IMR-90 (cell line): ENCODE measurements around the gene GIPC3.

Experiments
- CHD1 ChIP-seq: IDR thresholded peaks from 2 replicates; pipeline ENCODE4 v1.6.1; 2012; ENCODE audit warnings: low read depth, low read length, improper control_type of control experiment
- POLR2A ChIP-seq: IDR thresholded peaks from 2 replicates; pipeline ENCODE4 v1.6.1; 2012; ENCODE audit warnings: mild to moderate bottlenecking, low read depth, low read length
- TF ChIP-seq, protein P1 (sequence below): conservative IDR thresholded peaks from 2 replicates; pipeline ENCODE4 v1.5.1; 2012; ENCODE audit warnings: mild to moderate bottlenecking, low read depth, low read length, improper control_type of control experiment

DNA sequence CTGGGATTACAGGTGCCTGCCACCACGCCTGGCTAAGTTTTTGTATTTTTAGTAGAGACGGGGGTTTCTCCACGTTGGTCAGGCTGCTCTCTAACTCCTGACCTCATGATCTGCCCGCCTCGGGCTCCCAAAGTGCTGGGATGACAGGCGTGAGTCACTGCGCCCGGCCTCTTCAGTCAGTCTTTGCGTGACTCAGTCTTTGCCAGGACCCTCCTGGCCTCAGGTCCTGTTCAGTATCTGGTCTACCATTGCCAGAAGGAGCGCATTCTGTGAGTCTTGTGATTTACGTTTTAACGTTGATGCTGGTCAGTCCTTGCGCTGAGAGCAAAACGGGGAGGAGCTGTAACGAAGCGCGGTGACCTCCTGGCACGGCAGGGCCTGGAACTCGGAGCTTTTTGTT, 20.1 kb upstream of the GIPC3 start:
- TF ChIP-seq POLR2A (no peak), CHD1 (no peak)
- TF ChIP-seq, protein P1, sequence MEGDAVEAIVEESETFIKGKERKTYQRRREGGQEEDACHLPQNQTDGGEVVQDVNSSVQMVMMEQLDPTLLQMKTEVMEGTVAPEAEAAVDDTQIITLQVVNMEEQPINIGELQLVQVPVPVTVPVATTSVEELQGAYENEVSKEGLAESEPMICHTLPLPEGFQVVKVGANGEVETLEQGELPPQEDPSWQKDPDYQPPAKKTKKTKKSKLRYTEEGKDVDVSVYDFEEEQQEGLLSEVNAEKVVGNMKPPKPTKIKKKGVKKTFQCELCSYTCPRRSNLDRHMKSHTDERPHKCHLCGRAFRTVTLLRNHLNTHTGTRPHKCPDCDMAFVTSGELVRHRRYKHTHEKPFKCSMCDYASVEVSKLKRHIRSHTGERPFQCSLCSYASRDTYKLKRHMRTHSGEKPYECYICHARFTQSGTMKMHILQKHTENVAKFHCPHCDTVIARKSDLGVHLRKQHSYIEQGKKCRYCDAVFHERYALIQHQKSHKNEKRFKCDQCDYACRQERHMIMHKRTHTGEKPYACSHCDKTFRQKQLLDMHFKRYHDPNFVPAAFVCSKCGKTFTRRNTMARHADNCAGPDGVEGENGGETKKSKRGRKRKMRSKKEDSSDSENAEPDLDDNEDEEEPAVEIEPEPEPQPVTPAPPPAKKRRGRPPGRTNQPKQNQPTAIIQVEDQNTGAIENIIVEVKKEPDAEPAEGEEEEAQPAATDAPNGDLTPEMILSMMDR = no peak
